Measurements from ENCODE around the gene GNAO1. TPM values are rescaled to one million over a fixed set of nuclear protein-coding genes. Genes with fewer than 3 reads are reported as not detected.

GNAO1 gene
- total RNA-seq (3.0 TPM), polyA plus RNA-seq (not detected)

GRCh38 chr16:56191156-56191815 lies at the start of gene GNAO1:
TSS of gene GNAO1 (plus strand) at chr16:56191489. CDS start at chr16:56192236, 747 bp downstream.
- H3K36me3 Mint-ChIP-seq, result no peaks in the 10 kb centered on the region
- peaks cover 81% of the 10 kb centered on the region for H3K27me3 Mint-ChIP-seq
- DNase-seq (peak in 1 of 3 donors; percentile 36), ATAC-seq (ENCODE audit: low read depth in 2 of 2) (peak; percentile 50 to 62)
- H3K4me1 Mint-ChIP-seq, result peaks cover 5 to 32% (median 14%) of the 10 kb centered on the region in 4 donors
- no peak within 1 kb of the TSS for H3K4me3 ChIP-seq (ENCODE audit: low read depth, low read length)
- peak within 1 kb of the TSS; percentile 32 to 69 (median 64) for H3K4me3 Mint-ChIP-seq
- H3K4me1 ChIP-seq (ENCODE audit: control insufficient read depth, insufficient read depth, low read length, poor library complexity, severe bottlenecking), result peaks cover 22% of the 10 kb centered on the region
- no peak within 1 kb of the TSS for H3K27ac ChIP-seq (ENCODE audit: insufficient read depth, low read length, poor library complexity, severe bottlenecking)
- H3K9me3 ChIP-seq (ENCODE audit: control insufficient read depth in 2 of 2, low read length in 2 of 2), result no peaks in the 10 kb centered on the region
- no peaks in the 10 kb centered on the region for H3K36me3 ChIP-seq (ENCODE audit: control insufficient read depth, insufficient read depth, low read length)
- H3K27ac Mint-ChIP-seq, result no peak within 1 kb of the TSS
- peaks cover 0 to 3% (median 0%) of the 10 kb centered on the region in 7 donors for H3K9me3 Mint-ChIP-seq
- H3K27me3 ChIP-seq (ENCODE audit: control insufficient read depth, insufficient read depth, low read length), result peaks cover 42% of the 10 kb centered on the region

GRCh38 chr16:56143666-56144065 lies 47.6 kb upstream of the GNAO1 start:
- Mint-ChIP-seq H3K9me3 (peaks cover 0 to 4% (median 0%) of the 10 kb centered on the region in 7 donors), H3K27ac (no peak overlapping the region)

GRCh38 chr16:56145369-56145768 lies 45.9 kb upstream of the GNAO1 start:
- H3K27me3 ChIP-seq (ENCODE audit: control insufficient read depth, insufficient read depth, low read length), result peaks cover 9% of the 10 kb centered on the region
- DNase-seq, result no peak
- no peak for ATAC-seq (ENCODE audit: low read depth in 2 of 2)
- H3K4me3 Mint-ChIP-seq, result no peak overlapping the region
- peaks cover 16% of the 10 kb centered on the region for H3K27me3 Mint-ChIP-seq
- no peak overlapping the region for H3K27ac ChIP-seq (ENCODE audit: insufficient read depth, low read length, poor library complexity, severe bottlenecking)
- no peaks in the 10 kb centered on the region for H3K36me3 Mint-ChIP-seq
- no peak overlapping the region for H3K4me3 ChIP-seq (ENCODE audit: low read depth, low read length)
- no peaks in the 10 kb centered on the region for H3K4me1 Mint-ChIP-seq
- no peak overlapping the region for H3K27ac Mint-ChIP-seq
- H3K9me3 Mint-ChIP-seq, result peaks cover 0 to 2% (median 0%) of the 10 kb centered on the region in 7 donors
- H3K36me3 ChIP-seq (ENCODE audit: control insufficient read depth, insufficient read depth, low read length), result no peaks in the 10 kb centered on the region
- H3K9me3 ChIP-seq (ENCODE audit: control insufficient read depth in 2 of 2, low read length in 2 of 2), result no peaks in the 10 kb centered on the region
- H3K4me1 ChIP-seq (ENCODE audit: control insufficient read depth, insufficient read depth, low read length, poor library complexity, severe bottlenecking), result no peaks in the 10 kb centered on the region

More at GRCh38 chr16:56143666-56144065, 47.6 kb upstream of the GNAO1 start:
- DNase-seq (no peak), ATAC-seq (ENCODE audit: low read depth in 2 of 2) (no peak)
- no peaks in the 10 kb centered on the region for H3K36me3 Mint-ChIP-seq
- peaks cover 9% of the 10 kb centered on the region for H3K27me3 ChIP-seq (ENCODE audit: control insufficient read depth, insufficient read depth, low read length)
- H3K4me3 Mint-ChIP-seq, result no peak overlapping the region
- H3K36me3 ChIP-seq (ENCODE audit: control insufficient read depth, insufficient read depth, low read length), result no peaks in the 10 kb centered on the region
- no peak overlapping the region for H3K4me3 ChIP-seq (ENCODE audit: low read depth, low read length)
- H3K4me1 ChIP-seq (ENCODE audit: control insufficient read depth, insufficient read depth, low read length, poor library complexity, severe bottlenecking), result no peaks in the 10 kb centered on the region
- peaks cover 7% of the 10 kb centered on the region for H3K27me3 Mint-ChIP-seq
- H3K9me3 ChIP-seq (ENCODE audit: control insufficient read depth in 2 of 2, low read length in 2 of 2), result no peaks in the 10 kb centered on the region
- no peaks in the 10 kb centered on the region for H3K4me1 Mint-ChIP-seq
- no peak overlapping the region for H3K27ac ChIP-seq (ENCODE audit: insufficient read depth, low read length, poor library complexity, severe bottlenecking)

- Mint-ChIP-seq H3K9me3 (peaks cover 0 to 6% (median 0%) of the 10 kb centered on the region in 7 donors), H3K36me3 (no peaks in the 10 kb centered on the region)
Measured at GRCh38 chr16:56151621-56152020, 39.7 kb upstream of the GNAO1 start.

GRCh38 chr16:56161658-56162057 lies 29.6 kb upstream of the GNAO1 start:
- peaks cover 3% of the 10 kb centered on the region for H3K27me3 ChIP-seq (ENCODE audit: control insufficient read depth, insufficient read depth, low read length)
- no peak for ATAC-seq (ENCODE audit: low read depth in 2 of 2)
- Mint-ChIP-seq H3K36me3 (no peaks in the 10 kb centered on the region), H3K27ac (no peak overlapping the region), H3K4me1 (no peaks in the 10 kb centered on the region), H3K27me3 (peaks cover 4% of the 10 kb centered on the region), H3K4me3 (no peak overlapping the region), H3K9me3 (no peaks in the 10 kb centered on the region)
- H3K27ac ChIP-seq (ENCODE audit: insufficient read depth, low read length, poor library complexity, severe bottlenecking), result no peak overlapping the region
- no peak for DNase-seq
- H3K9me3 ChIP-seq (ENCODE audit: control insufficient read depth in 2 of 2, low read length in 2 of 2), result peaks cover 0 to 2% of the 10 kb centered on the region in 2 experiments
- no peaks in the 10 kb centered on the region for H3K36me3 ChIP-seq (ENCODE audit: control insufficient read depth, insufficient read depth, low read length)
- H3K4me3 ChIP-seq (ENCODE audit: low read depth, low read length), result no peak overlapping the region
- H3K4me1 ChIP-seq (ENCODE audit: control insufficient read depth, insufficient read depth, low read length, poor library complexity, severe bottlenecking), result no peaks in the 10 kb centered on the region

More at GRCh38 chr16:56151621-56152020, 39.7 kb upstream of the GNAO1 start:
- Mint-ChIP-seq H3K27me3 (peaks cover 29% of the 10 kb centered on the region), H3K4me1 (no peaks in the 10 kb centered on the region), H3K4me3 (no peak overlapping the region), H3K27ac (no peak overlapping the region)
- Histone ChIP-seq H3K4me1 (ENCODE audit: control insufficient read depth, insufficient read depth, low read length, poor library complexity, severe bottlenecking) (no peaks in the 10 kb centered on the region), H3K27me3 (ENCODE audit: control insufficient read depth, insufficient read depth, low read length) (peaks cover 3% of the 10 kb centered on the region), H3K27ac (ENCODE audit: insufficient read depth, low read length, poor library complexity, severe bottlenecking) (no peak overlapping the region), H3K9me3 (ENCODE audit: control insufficient read depth in 2 of 2, low read length in 2 of 2) (no peaks in the 10 kb centered on the region), H3K36me3 (ENCODE audit: control insufficient read depth, insufficient read depth, low read length) (no peaks in the 10 kb centered on the region), H3K4me3 (ENCODE audit: low read depth, low read length) (no peak overlapping the region)
- DNase-seq (no peak), ATAC-seq (ENCODE audit: low read depth in 2 of 2) (no peak)

GRCh38 chr16:56163089-56163488 lies 28.2 kb upstream of the GNAO1 start:
- DNase-seq (no peak), ATAC-seq (ENCODE audit: low read depth in 2 of 2) (no peak)
- no peaks in the 10 kb centered on the region for H3K36me3 ChIP-seq (ENCODE audit: control insufficient read depth, insufficient read depth, low read length)
- no peak overlapping the region for H3K27ac Mint-ChIP-seq
- no peaks in the 10 kb centered on the region for H3K4me1 Mint-ChIP-seq
- H3K4me1 ChIP-seq (ENCODE audit: control insufficient read depth, insufficient read depth, low read length, poor library complexity, severe bottlenecking), result no peaks in the 10 kb centered on the region
- peaks cover 0 to 2% of the 10 kb centered on the region in 2 experiments for H3K9me3 ChIP-seq (ENCODE audit: control insufficient read depth in 2 of 2, low read length in 2 of 2)
- peaks cover 0 to 2% (median 0%) of the 10 kb centered on the region in 7 donors for H3K9me3 Mint-ChIP-seq
- peaks cover 4% of the 10 kb centered on the region for H3K27me3 Mint-ChIP-seq
- H3K36me3 Mint-ChIP-seq, result no peaks in the 10 kb centered on the region
- H3K27ac ChIP-seq (ENCODE audit: insufficient read depth, low read length, poor library complexity, severe bottlenecking), result no peak overlapping the region
- H3K27me3 ChIP-seq (ENCODE audit: control insufficient read depth, insufficient read depth, low read length), result peaks cover 5% of the 10 kb centered on the region
- no peak overlapping the region for H3K4me3 Mint-ChIP-seq
- no peak overlapping the region for H3K4me3 ChIP-seq (ENCODE audit: low read depth, low read length)

- peaks cover 4% of the 10 kb centered on the region for H3K27me3 Mint-ChIP-seq
- Histone ChIP-seq H3K9me3 (ENCODE audit: control insufficient read depth in 2 of 2, low read length in 2 of 2) (peaks cover 0 to 2% of the 10 kb centered on the region in 2 experiments), H3K27me3 (ENCODE audit: control insufficient read depth, insufficient read depth, low read length) (peaks cover 5% of the 10 kb centered on the region), H3K4me1 (ENCODE audit: control insufficient read depth, insufficient read depth, low read length, poor library complexity, severe bottlenecking) (no peaks in the 10 kb centered on the region), H3K4me3 (ENCODE audit: low read depth, low read length) (no peak overlapping the region), H3K27ac (ENCODE audit: insufficient read depth, low read length, poor library complexity, severe bottlenecking) (no peak overlapping the region), H3K36me3 (ENCODE audit: control insufficient read depth, insufficient read depth, low read length) (no peaks in the 10 kb centered on the region)
- H3K27ac Mint-ChIP-seq, result no peak overlapping the region
- H3K9me3 Mint-ChIP-seq, result peaks cover 0 to 2% (median 0%) of the 10 kb centered on the region in 7 donors
- no peak for ATAC-seq (ENCODE audit: low read depth in 2 of 2)
- no peaks in the 10 kb centered on the region for H3K36me3 Mint-ChIP-seq
- H3K4me1 Mint-ChIP-seq, result no peaks in the 10 kb centered on the region
- DNase-seq, result no peak
- H3K4me3 Mint-ChIP-seq, result no peak overlapping the region
Measured at GRCh38 chr16:56163938-56164337, 27.4 kb upstream of the GNAO1 start.

GRCh38 chr16:56164636-56165035 lies 26.7 kb upstream of the GNAO1 start:
- Histone ChIP-seq H3K9me3 (ENCODE audit: control insufficient read depth in 2 of 2, low read length in 2 of 2) (peaks cover 0 to 2% of the 10 kb centered on the region in 2 experiments), H3K4me1 (ENCODE audit: control insufficient read depth, insufficient read depth, low read length, poor library complexity, severe bottlenecking) (no peaks in the 10 kb centered on the region), H3K36me3 (ENCODE audit: control insufficient read depth, insufficient read depth, low read length) (no peaks in the 10 kb centered on the region), H3K4me3 (ENCODE audit: low read depth, low read length) (no peak overlapping the region), H3K27me3 (ENCODE audit: control insufficient read depth, insufficient read depth, low read length) (peaks cover 5% of the 10 kb centered on the region), H3K27ac (ENCODE audit: insufficient read depth, low read length, poor library complexity, severe bottlenecking) (no peak overlapping the region)
- Mint-ChIP-seq H3K9me3 (peaks cover 0 to 2% (median 0%) of the 10 kb centered on the region in 7 donors), H3K4me3 (no peak overlapping the region), H3K4me1 (no peaks in the 10 kb centered on the region), H3K36me3 (no peaks in the 10 kb centered on the region), H3K27me3 (peaks cover 4% of the 10 kb centered on the region), H3K27ac (no peak overlapping the region)
- DNase-seq, result no peak
- no peak for ATAC-seq (ENCODE audit: low read depth in 2 of 2)

Measured in CD4-positive, CD25-positive, alpha-beta regulatory T cell (primary cell).